ENCODE results near the gene ZFP91.
"Not testable (repeated sequence)": the region's sequence is repeated elsewhere in the genome, so short reads cannot be mapped to it uniquely, and the experiment has no call there.

The ZFP91 gene, protein sequence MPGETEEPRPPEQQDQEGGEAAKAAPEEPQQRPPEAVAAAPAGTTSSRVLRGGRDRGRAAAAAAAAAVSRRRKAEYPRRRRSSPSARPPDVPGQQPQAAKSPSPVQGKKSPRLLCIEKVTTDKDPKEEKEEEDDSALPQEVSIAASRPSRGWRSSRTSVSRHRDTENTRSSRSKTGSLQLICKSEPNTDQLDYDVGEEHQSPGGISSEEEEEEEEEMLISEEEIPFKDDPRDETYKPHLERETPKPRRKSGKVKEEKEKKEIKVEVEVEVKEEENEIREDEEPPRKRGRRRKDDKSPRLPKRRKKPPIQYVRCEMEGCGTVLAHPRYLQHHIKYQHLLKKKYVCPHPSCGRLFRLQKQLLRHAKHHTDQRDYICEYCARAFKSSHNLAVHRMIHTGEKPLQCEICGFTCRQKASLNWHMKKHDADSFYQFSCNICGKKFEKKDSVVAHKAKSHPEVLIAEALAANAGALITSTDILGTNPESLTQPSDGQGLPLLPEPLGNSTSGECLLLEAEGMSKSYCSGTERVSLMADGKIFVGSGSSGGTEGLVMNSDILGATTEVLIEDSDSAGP

DNA sequence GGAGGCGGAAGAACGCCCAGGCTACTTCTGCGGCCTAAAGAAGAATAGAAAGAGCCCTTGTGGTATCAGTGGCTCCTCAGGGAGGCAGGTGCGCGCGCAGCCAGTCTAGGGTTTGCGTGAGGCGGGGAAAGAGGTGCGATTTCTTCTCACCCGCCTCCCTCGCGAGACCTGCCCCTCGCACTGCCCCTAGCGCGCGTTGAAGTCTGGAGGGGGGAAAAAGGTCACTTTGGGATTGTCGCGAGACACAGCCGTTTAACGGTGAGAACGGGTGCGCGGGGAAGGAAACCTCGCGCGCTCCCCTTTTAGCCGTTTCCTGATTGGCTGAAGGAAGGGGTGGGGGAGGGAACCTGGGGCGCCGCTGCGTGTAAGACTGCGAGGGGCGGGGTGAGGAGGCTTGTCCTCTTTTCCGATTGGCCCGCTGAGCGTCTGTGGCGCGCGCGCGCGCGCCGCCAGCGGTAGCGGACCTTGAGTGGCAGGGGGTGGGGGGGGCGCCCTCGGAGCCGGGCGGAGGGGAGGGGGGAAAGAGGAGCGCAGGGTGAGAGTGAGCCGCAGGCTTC is at the start of gene ZFP91:
Gene ZFP91, plus strand, starts transcription at position 429 of the 557 bp plus-strand sequence. CDS start 219 bp downstream, outside the sequence.
- peak; percentile 95 for DNase-seq (ENCODE audit: low read depth)

GRCh38 chr11:58530236-58530635 is 48.6 kb upstream of the ZFP91 start:
- no peak for DNase-seq (ENCODE audit: low read depth)
- no peak overlapping the region for H3K4me3 ChIP-seq (ENCODE audit: low read depth, low read length)

More for the DNA sequence above, at the start of gene ZFP91:
- peak within 1 kb of the TSS; percentile 95 for H3K4me3 ChIP-seq (ENCODE audit: low read depth, low read length)

DNA sequence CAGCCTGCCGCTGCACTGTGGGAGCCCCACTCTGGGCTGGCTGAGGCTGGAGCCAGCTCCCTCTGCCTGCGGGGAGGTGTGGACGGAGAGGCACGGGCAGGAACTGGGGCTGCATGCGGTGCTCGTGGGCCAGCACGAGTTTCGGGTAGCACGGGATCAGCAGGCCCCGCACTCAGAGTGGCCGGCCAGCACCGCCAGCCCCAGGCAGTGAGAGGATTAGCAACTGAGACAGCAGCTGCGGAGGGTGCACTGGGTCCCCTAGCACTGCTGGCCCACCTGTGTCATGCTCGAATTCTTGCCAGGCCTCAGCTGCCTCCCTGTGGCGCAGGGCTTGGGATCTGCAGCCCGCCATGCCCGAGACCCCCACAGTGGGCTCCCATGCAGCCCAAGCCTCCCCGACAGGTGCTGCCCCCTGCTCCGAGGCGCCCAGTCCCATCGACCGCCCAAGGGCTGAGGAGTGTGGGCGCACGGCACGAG is 47.0 kb upstream of the ZFP91 start:
- DNase-seq (ENCODE audit: low read depth) = no peak

GRCh38 chr11:58546841-58547240 is 32.0 kb upstream of the ZFP91 start:
- no peak for DNase-seq (ENCODE audit: low read depth)
- H3K4me3 ChIP-seq (ENCODE audit: low read depth, low read length) = no peak overlapping the region

More for the DNA sequence above, 47.0 kb upstream of the ZFP91 start:
- H3K4me3 ChIP-seq (ENCODE audit: low read depth, low read length) = no peak overlapping the region

- no peak overlapping the region for H3K4me3 ChIP-seq (ENCODE audit: low read depth, low read length)
- DNase-seq (ENCODE audit: low read depth) = no peak
Measured at GRCh38 chr11:58549644-58550043, 29.2 kb upstream of the ZFP91 start.

GRCh38 chr11:58560842-58561241 is 18.0 kb upstream of the ZFP91 start:
- DNase-seq (ENCODE audit: low read depth) = no peak
- no peak overlapping the region for H3K4me3 ChIP-seq (ENCODE audit: low read depth, low read length)

GRCh38 chr11:58561394-58562098 is 17.3 kb upstream of the ZFP91 start:
- DNase-seq (ENCODE audit: low read depth) = no peak

GRCh38 chr11:58562375-58562800 is 16.5 kb upstream of the ZFP91 start:
- H3K4me3 ChIP-seq (ENCODE audit: low read depth, low read length) = no peak overlapping the region
- no peak for DNase-seq (ENCODE audit: low read depth)

More at GRCh38 chr11:58561394-58562098, 17.3 kb upstream of the ZFP91 start:
- no peak overlapping the region for H3K4me3 ChIP-seq (ENCODE audit: low read depth, low read length)

DNA sequence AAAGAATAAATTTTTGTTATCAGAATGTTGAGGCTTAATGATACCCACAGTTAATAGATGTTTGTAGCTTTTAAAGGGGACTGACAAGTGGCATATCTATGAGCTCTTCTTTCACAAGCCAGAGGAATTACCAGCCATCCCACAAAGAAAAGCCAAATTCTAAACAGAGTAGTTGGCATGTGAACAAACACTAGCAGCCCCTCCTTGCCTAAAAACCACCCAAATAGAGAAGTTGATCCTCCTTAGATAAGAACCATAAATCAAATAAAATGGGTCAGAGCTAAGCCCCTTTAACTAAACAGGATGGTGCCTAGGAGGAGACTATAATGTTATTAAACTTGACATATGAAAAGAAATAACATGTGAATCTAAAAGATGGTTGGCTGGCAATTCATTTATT is 14.6 kb upstream of the ZFP91 start:
- no peak for DNase-seq (ENCODE audit: low read depth)
- no peak overlapping the region for H3K4me3 ChIP-seq (ENCODE audit: low read depth, low read length)

DNA sequence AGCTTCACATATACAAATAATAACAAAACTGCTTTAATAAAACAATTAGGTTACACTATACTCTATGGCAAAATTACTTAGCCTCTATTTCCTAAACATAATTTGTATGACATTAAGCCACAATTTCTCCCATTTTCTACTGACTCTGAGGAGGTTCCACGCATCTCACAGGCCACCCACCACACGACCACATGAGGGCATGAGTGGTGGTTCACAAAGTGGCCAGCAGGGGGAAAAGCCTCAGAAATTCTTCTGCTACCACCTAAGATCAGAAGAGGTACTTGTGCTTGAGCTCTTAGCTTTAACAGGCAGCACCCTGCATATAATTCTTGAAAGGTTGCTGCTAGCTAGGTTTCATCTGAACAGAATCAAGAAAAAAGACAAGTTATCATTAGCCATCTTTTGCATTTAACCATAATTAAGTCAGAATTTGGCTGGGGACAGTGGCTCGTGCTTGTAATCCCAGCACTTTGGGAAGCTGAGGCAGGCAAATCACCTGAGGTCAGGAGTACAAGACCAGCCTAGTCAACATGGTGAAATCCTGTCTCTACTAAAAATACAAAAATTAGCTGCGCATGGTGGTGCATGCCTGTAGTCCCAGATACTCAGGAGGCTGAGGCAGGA is 10.9 kb upstream of the ZFP91 start:
- no peak for DNase-seq (ENCODE audit: low read depth)
- no peak overlapping the region for H3K4me3 ChIP-seq (ENCODE audit: low read depth, low read length)

- H3K4me3 ChIP-seq (ENCODE audit: low read depth, low read length) = not testable (repeated sequence)
Measured at GRCh38 chr11:58572906-58573305, 6.0 kb upstream of the ZFP91 start.

GRCh38 chr11:58573451-58574104 is 5.3 kb upstream of the ZFP91 start:
- no peak overlapping the region for H3K4me3 ChIP-seq (ENCODE audit: low read depth, low read length)
- peak; percentile 56 for DNase-seq (ENCODE audit: low read depth)

More at GRCh38 chr11:58572906-58573305, 6.0 kb upstream of the ZFP91 start:
- not testable (repeated sequence) for DNase-seq (ENCODE audit: low read depth)

GRCh38 chr11:58574881-58575280 is 4.0 kb upstream of the ZFP91 start:
- no peak for DNase-seq (ENCODE audit: low read depth)

DNA sequence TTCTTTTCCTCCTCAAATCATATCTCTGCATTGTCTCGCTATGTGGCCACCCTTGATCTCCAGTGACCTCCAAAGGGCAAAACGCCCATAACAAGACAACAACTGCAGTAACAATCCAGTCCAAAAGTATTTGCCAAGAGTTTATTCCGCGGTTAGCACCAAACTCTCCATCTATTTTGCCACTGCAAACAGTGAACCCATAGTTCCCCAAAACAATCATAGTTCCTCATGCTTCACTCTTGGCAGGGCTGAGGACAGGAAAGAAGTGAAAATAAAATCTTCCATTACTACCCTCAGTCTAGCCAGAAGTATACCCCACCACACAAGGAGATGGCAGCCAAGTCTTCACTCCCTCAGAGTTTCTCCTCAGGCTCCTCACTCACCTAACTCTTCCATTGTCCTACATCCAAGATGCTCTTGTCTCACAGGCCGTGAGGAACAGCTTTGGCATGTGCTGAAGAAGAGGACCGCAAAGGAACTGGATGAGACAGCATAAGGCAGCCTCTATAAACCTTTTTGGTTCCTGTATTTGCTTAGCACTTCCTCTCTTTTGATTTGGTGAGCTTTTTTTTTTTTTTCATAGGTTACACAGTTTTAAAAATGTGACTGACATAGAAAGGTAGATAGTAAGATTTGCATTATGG is 3.4 kb upstream of the ZFP91 start, which contains the start of gene LPXN:
Gene LPXN, minus strand, starts transcription at position 480 of the 644 bp plus-strand sequence. Its CDS starts 84 bp downstream, at position 396.
- no peak for DNase-seq (ENCODE audit: low read depth)
- H3K4me3 ChIP-seq (ENCODE audit: low read depth, low read length) = peak within 1 kb of the TSS; percentile 95

More at GRCh38 chr11:58574881-58575280, 4.0 kb upstream of the ZFP91 start:
- no peak overlapping the region for H3K4me3 ChIP-seq (ENCODE audit: low read depth, low read length)

GRCh38 chr11:58576887-58577471 is 1.9 kb upstream of the ZFP91 start:
- no peak for DNase-seq (ENCODE audit: low read depth)

GRCh38 chr11:58577555-58578135 is 1.2 kb upstream of the ZFP91 start:
- DNase-seq (ENCODE audit: low read depth) = peak; percentile 56
- H3K4me3 ChIP-seq (ENCODE audit: low read depth, low read length) = peak overlapping the region; percentile 95

More at GRCh38 chr11:58576887-58577471, 1.9 kb upstream of the ZFP91 start:
- peak overlapping the region; percentile 95 for H3K4me3 ChIP-seq (ENCODE audit: low read depth, low read length)

DNA sequence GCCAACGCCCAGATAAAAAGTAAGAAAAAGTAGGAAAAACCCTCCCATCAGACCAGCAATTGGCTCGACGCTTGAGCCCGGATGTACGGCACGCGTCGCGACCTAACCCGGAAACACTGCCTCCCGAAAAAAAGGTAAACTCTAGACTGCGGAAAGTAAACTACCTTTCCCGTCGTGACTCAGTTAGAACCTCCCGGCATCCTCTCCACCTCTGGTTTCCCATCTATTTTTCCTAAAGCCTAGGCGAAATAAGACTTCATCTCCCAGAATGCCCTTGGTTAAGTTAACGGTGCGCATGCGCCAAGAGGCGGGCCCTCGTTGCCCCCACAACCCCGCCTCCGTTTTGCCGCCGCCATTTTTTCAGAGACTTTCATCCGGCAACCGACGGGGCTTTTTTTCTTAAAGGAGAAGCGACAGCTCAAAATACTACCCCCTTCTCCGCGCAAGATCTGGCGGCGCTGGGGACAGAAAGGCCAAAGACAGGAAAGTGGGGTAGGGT is 678 bp upstream of the ZFP91 start:
- H3K4me3 ChIP-seq (ENCODE audit: low read depth, low read length) = peak overlapping the region; percentile 95
- DNase-seq (ENCODE audit: low read depth) = peak; percentile 95
